ENCODE data around the gene KRTAP10-1.
"Not testable (repeated sequence)": the region's sequence is repeated elsewhere in the genome, so short reads cannot be mapped to it uniquely, and the experiment has no call there.

The KRTAP10-1 gene

GRCh38 chr21:44539991-44540666 lies at the start of gene KRTAP10-1:
Gene KRTAP10-1 (minus strand): TSS chr21:44540195. CDS start chr21:44540150, 45 bp downstream.
- TF ChIP-seq ZFX (IDR thresholded peaks at IDR 0.05): no peak
- no peak for TF ChIP-seq CTCF (conservative IDR thresholded peaks at IDR 0.05)
- H3K27ac ChIP-seq: no peak within 1 kb of the TSS

- TF ChIP-seq CTCF (conservative IDR thresholded peaks at IDR 0.05) (no peak), ZFX (IDR thresholded peaks at IDR 0.05) (no peak)
- H3K27ac ChIP-seq: no peak overlapping the region
Measured at GRCh38 chr21:44589094-44589493, 49.1 kb upstream of the KRTAP10-1 start.

- TF ChIP-seq CTCF (conservative IDR thresholded peaks at IDR 0.05) (no peak), ZFX (IDR thresholded peaks at IDR 0.05) (no peak)
Measured at GRCh38 chr21:44585892-44586291, 45.9 kb upstream of the KRTAP10-1 start.

GRCh38 chr21:44583800-44584147 lies 43.8 kb upstream of the KRTAP10-1 start:
- no peak for TF ChIP-seq ZFX (IDR thresholded peaks at IDR 0.05)
- no peak for TF ChIP-seq CTCF (conservative IDR thresholded peaks at IDR 0.05)
- no peak overlapping the region for H3K27ac ChIP-seq

More at GRCh38 chr21:44585892-44586291, 45.9 kb upstream of the KRTAP10-1 start:
- H3K27ac ChIP-seq: no peak overlapping the region

GRCh38 chr21:44583089-44583799 lies 43.2 kb upstream of the KRTAP10-1 start:
- H3K27ac ChIP-seq: no peak overlapping the region
- no peak for TF ChIP-seq CTCF (conservative IDR thresholded peaks at IDR 0.05)
- no peak for TF ChIP-seq ZFX (IDR thresholded peaks at IDR 0.05)

GRCh38 chr21:44582055-44582454 lies 42.1 kb upstream of the KRTAP10-1 start:
- TF ChIP-seq ZFX (IDR thresholded peaks at IDR 0.05) (no peak), CTCF (conservative IDR thresholded peaks at IDR 0.05) (no peak)
- H3K27ac ChIP-seq: no peak overlapping the region

GRCh38 chr21:44581158-44581557 lies 41.2 kb upstream of the KRTAP10-1 start:
- no peak overlapping the region for H3K27ac ChIP-seq
- TF ChIP-seq CTCF (conservative IDR thresholded peaks at IDR 0.05) (no peak), ZFX (IDR thresholded peaks at IDR 0.05) (no peak)

GRCh38 chr21:44580231-44580821 lies 40.3 kb upstream of the KRTAP10-1 start, which contains the start of gene KRTAP10-5:
Gene KRTAP10-5 (minus strand): TSS chr21:44580604. CDS start chr21:44580578, 26 bp downstream.
- H3K27ac ChIP-seq: not testable (repeated sequence)
